GM13977 (cell line): ENCODE data around the gene ROBO2.

Experiments used
- DNase-seq: peaks from one replicate; pipeline ENCODE4 v3.0.0; 2012; ENCODE audit warnings: low spot score
- CTCF ChIP-seq: IDR thresholded peaks from 2 replicates; pipeline ENCODE4 v1.5.1; 2012; ENCODE audit warnings: mild to moderate bottlenecking, control low read depth; ENCODE audit not compliant: insufficient read depth; ENCODE audit errors: extremely low read depth, missing control alignments
- in situ Hi-C: fragments of 300-500 bp; cut with MboI; formaldehyde crosslinking; loops from one replicate; pipeline ENCODE4 v1.12.0; 2022; ENCODE audit warnings: low sequenced_read_pairs, low pct_unique_long_range_greater_than_20kb, mixed read lengths, inconsistent platforms; ENCODE audit not compliant: unreplicated experiment

Gene ROBO2

GRCh38 chr3:77348244-77348855, 308.5 kb downstream of the ROBO2 start:
- in situ Hi-C loops, result no loop called here
- peak; percentile 24 for TF ChIP-seq CTCF
- DNase-seq, result no peak

GRCh38 chr3:77354958-77355357, 315.1 kb downstream of the ROBO2 start:
- DNase-seq, result no peak
- no peak for TF ChIP-seq CTCF
- in situ Hi-C loops, result no loop called here

GRCh38 chr3:77362936-77363335, 323.0 kb downstream of the ROBO2 start:
- no peak for TF ChIP-seq CTCF
- in situ Hi-C loops, result no loop called here
- DNase-seq, result no peak

- in situ Hi-C loops, result no loop called here
- no peak for DNase-seq
- no peak for TF ChIP-seq CTCF
These were observed 325.3 kb downstream of the ROBO2 start for GRCh38 chr3:77365152-77365551.

- in situ Hi-C loops, result no loop called here
These were observed 330.5 kb downstream of the ROBO2 start for GRCh38 chr3:77370413-77370812.

GRCh38 chr3:77372018-77372417, 332.1 kb downstream of the ROBO2 start:
- DNase-seq, result no peak
- no peak for TF ChIP-seq CTCF
- in situ Hi-C loops, result no loop called here

More at GRCh38 chr3:77370413-77370812, 330.5 kb downstream of the ROBO2 start:
- DNase-seq, result no peak
- no peak for TF ChIP-seq CTCF
